B cell (primary cell): ENCODE data around the gene PHF13. TPM values are rescaled to one million over a fixed set of nuclear protein-coding genes. Genes with fewer than 3 reads are reported as not detected.

Experiments used
- ATAC-seq: fragments of 200-7000 bp; cut with Tn5 transposase; one replicate; pipeline ENCODE4 v1.10.0; 2021; ENCODE audit warnings: low read depth, mild to moderate bottlenecking, moderate number of reproducible peaks, moderate library complexity
- CTCF ChIA-PET: fragments of 350-600 bp; sonication (Branson Sonifier 250); formaldehyde crosslinking; loops from one replicate; lab custom pipeline; 2021; ENCODE audit warnings: antibody characterized with exemption, inconsistent platforms; lab: Charles Lee
- POLR2A ChIA-PET: fragments of 350-600 bp; sonication (Branson Sonifier 250); formaldehyde crosslinking; loops from one replicate; lab custom pipeline; 2021; ENCODE audit warnings: antibody characterized with exemption; lab: Charles Lee
- DNase-seq: peaks from one replicate; pipeline ENCODE4 v3.0.0; 2013
- H2AFZ ChIP-seq: 2 replicates; pipeline ENCODE4 v1.6.1; 2012; ENCODE audit warnings: mild to moderate bottlenecking, low read depth, low read length; ENCODE audit not compliant: insufficient read depth, poor library complexity, severe bottlenecking
- H3K27ac ChIP-seq, 2 donors: 1 replicate in 1 of 2; 2 replicates in 1 of 2; pipeline ENCODE4 v1.5.1; 2012 to 2013; ENCODE audit warnings: low read length in 2 of 2, mild to moderate bottlenecking in 2 of 2, moderate library complexity in 1 of 2
- H3K27me3 ChIP-seq, 4 experiments: fragments of 200-600 bp in 1 of 4; sonication (generic) in 1 of 4; replicated peaks in 1 of 4; 1 replicate in 2 of 4; 2 replicates in 2 of 4; pipeline versions ENCODE4 v1.6.1 to v1.7.0; 2013 to 2016; ENCODE audit warnings: low read length in 3 of 4, mild to moderate bottlenecking in 2 of 4, mixed read lengths in 1 of 4, moderate library complexity in 1 of 4; ENCODE audit not compliant: insufficient read depth in 4 of 4, control insufficient read depth in 3 of 4; ENCODE audit errors: control extremely low read depth in 1 of 4
- H3K36me3 ChIP-seq, 2 experiments: replicated peaks in 1 of 2; 1 replicate in 1 of 2; 2 replicates in 1 of 2; pipeline versions ENCODE4 v1.6.1 to v1.7.1; 2013; ENCODE audit warnings: low read length in 1 of 2; ENCODE audit not compliant: insufficient read depth in 2 of 2, control insufficient read depth in 1 of 2; ENCODE audit errors: control extremely low read depth in 1 of 2, extremely low read depth in 1 of 2
- H3K4me1 ChIP-seq, 2 donors: fragments of 200-600 bp in 1 of 2; sonication (generic) in 1 of 2; 1 replicate in 1 of 2; 2 replicates in 1 of 2; pipeline versions ENCODE4 v1.5.1 to v1.6.1; 2013 to 2017; ENCODE audit warnings: low read length in 2 of 2; ENCODE audit not compliant: control insufficient read depth in 2 of 2, insufficient read depth in 2 of 2
- H3K4me2 ChIP-seq: replicated peaks from 2 replicates; pipeline ENCODE3; 2012; ENCODE audit warnings: mild to moderate bottlenecking, low read depth, low read length; ENCODE audit not compliant: poor library complexity, severe bottlenecking
- H3K4me3 ChIP-seq, 5 experiments: fragments of 200-600 bp in 1 of 5; sonication (generic) in 1 of 5; 1 replicate in 3 of 5; 2 replicates in 2 of 5; pipeline versions ENCODE4 v1.5.1 to v1.7.0; 2011 to 2016; ENCODE audit warnings: low read length in 4 of 5, mild to moderate bottlenecking in 4 of 5, low read depth in 2 of 5, control low read depth in 1 of 5, moderate library complexity in 1 of 5; ENCODE audit not compliant: insufficient read depth in 1 of 5; ENCODE audit errors: control extremely low read depth in 1 of 5, extremely low read depth in 1 of 5
- H3K79me2 ChIP-seq: fragments of 200-600 bp; sonication (generic); one replicate; pipeline ENCODE4 v1.6.0; 2016; ENCODE audit warnings: low read length; ENCODE audit not compliant: control insufficient read depth, insufficient read depth
- H3K9ac ChIP-seq: fragments of 200-600 bp; sonication (generic); 2 replicates; pipeline ENCODE4 v1.6.1; 2017; ENCODE audit warnings: mild to moderate bottlenecking, low read length, moderate library complexity
- H3K9me3 ChIP-seq, 3 donors: one replicate each; pipeline versions ENCODE4 v1.6.1 to v1.7.1; 2013; ENCODE audit warnings: low read length in 2 of 3; ENCODE audit not compliant: control insufficient read depth in 2 of 3, insufficient read depth in 1 of 3; ENCODE audit errors: control extremely low read depth in 1 of 3
- H4K20me1 ChIP-seq: 2 replicates; pipeline ENCODE4 v1.6.0; 2012; ENCODE audit warnings: mild to moderate bottlenecking, low read length; ENCODE audit not compliant: insufficient read depth, control insufficient read depth, poor library complexity, severe bottlenecking
- H3K27ac Mint-ChIP-seq: one replicate; pipeline ENCODE4 v1.8.0; 2021; ENCODE audit warnings: mixed read lengths
- H3K27me3 Mint-ChIP-seq: one replicate; pipeline ENCODE4 v1.8.0; 2021; ENCODE audit warnings: mixed read lengths
- H3K4me1 Mint-ChIP-seq: one replicate; pipeline ENCODE4 v1.8.0; 2021; ENCODE audit warnings: mixed read lengths
- H3K4me3 Mint-ChIP-seq: one replicate; pipeline ENCODE4 v1.8.0; 2021; ENCODE audit warnings: mixed read lengths
- H3K9me3 Mint-ChIP-seq: one replicate; pipeline ENCODE4 v1.8.0; 2022; ENCODE audit warnings: mixed read lengths; ENCODE audit not compliant: insufficient read depth
- CTCF ChIP-seq: fragments of 200-600 bp; IDR thresholded peaks from one replicate; pipeline ENCODE4 v1.8.0; 2022; ENCODE audit warnings: antibody characterized with exemption, mild to moderate bottlenecking
- EZH2 ChIP-seq: IDR thresholded peaks from 2 replicates; pipeline ENCODE4 v1.6.1; 2012; ENCODE audit warnings: borderline replicate concordance, low read depth, mild to moderate bottlenecking, moderate library complexity, low read length; ENCODE audit not compliant: insufficient read depth, poor library complexity, severe bottlenecking
- WGBS: methylation state at CpG from one replicate; pipeline ENCODE4 v1.1.5; 2013; ENCODE audit warnings: missing lambda C conversion rate; ENCODE audit not compliant: insufficient coverage; 5-methylcytosine and 5-hydroxymethylcytosine counted together
- intact Hi-C: fragments of 100-400 bp; cut with micrococcal nuclease; formaldehyde crosslinking; loops from one replicate; pipeline ENCODE4 v1.10.0; 2022
- polyA plus RNA-seq: library from polyadenylated mRNA; depleted of rRNA; stranded (reverse); fragments of >200 nt; gene quantifications from 2 replicates; pipeline ENCODE4 v1.2.3, GENCODE V29; 2012
- total RNA-seq, 2 donors: library from RNA; stranded (reverse); fragments of 120-200 nt in 1 of 2; gene quantifications; 1 replicate in 1 of 2; 2 replicates in 1 of 2; pipeline versions ENCODE4 v1.2.3 to v1.2.4, GENCODE V29; 2013 to 2022

The PHF13 gene
- total and polyA plus RNA-seq, 2 donors (not counting 1 experiment from before 2014, with no cell fraction given): 5.3 to 11.0 TPM

GRCh38 chr1:6586404-6586816 is 27.1 kb upstream of the PHF13 start:
- H3K4me3 Mint-ChIP-seq: no peak overlapping the region
- Histone ChIP-seq H3K4me1 (peaks cover 6 to 27% of the 10 kb centered on the region in 2 donors), H3K9ac (no peak overlapping the region), H3K27ac (no peak overlapping the region), H3K36me3 (peaks cover 0 to 39% of the 10 kb centered on the region in 2 experiments), H4K20me1 (peaks cover 49% of the 10 kb centered on the region), H3K79me2 (peaks cover 29% of the 10 kb centered on the region), H3K9me3 (no peaks in the 10 kb centered on the region), H3K4me3 (no peak overlapping the region), H2AFZ (no peak overlapping the region), H3K27me3 (no peaks in the 10 kb centered on the region), H3K4me2 (no peak overlapping the region)
- H3K27me3 Mint-ChIP-seq: no peaks in the 10 kb centered on the region
- CTCF ChIA-PET: no interaction called here
- TF ChIP-seq CTCF (no peak), EZH2 (no peak)
- H3K9me3 Mint-ChIP-seq: no peaks in the 10 kb centered on the region
- H3K27ac Mint-ChIP-seq: no peak overlapping the region
- intact Hi-C loops: no loop called here
- POLR2A ChIA-PET: interaction anchor here (0.6 kb wide), 1 partner anchor 28 kb away, joined by 3 read pairs; no protein-coding TSS in a partner anchor
- DNase-seq (no peak), ATAC-seq (no peak)
- peaks cover 20% of the 10 kb centered on the region for H3K4me1 Mint-ChIP-seq
- WGBS: 97% methylated on average over 11 of the region's 11 CpGs

DNA sequence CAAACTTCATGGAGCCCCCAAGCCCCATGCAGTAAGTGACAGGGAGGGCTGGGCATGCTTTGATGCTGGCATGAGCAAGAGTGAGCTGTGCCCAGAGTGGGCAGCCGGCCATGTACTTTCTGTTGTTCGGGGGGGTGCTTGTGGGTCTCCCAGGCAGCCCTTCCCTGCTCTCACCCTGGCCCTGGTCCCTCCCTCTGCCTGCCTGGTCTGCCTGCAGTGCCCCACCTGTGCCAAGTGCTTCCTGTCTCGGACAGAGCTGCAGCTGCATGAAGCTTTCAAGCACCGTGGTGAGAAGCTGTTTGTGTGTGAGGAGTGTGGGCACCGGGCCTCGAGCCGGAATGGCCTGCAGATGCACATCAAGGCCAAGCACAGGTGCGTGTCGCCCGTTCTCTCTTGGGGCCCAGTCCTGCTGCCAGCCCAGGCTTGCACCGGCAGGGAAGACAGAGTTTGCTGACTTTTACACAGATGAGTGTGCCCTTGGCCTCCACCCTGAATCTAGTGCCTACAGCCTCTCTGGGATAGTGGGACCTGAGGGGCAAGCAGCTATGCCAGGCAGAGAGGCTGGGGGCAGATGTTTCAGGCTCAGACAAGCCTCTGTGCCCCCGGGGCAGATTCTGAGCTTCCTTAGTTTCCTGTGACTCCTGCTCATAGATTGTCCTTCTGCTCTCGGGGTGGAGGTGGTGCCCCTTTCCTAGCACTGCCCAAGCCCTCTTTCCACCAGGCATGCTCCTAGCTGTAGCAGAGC is 26.1 kb upstream of the PHF13 start:
- TF ChIP-seq EZH2 (no peak), CTCF (no peak)
- Histone ChIP-seq H3K9ac (no peak overlapping the region), H3K4me1 (peaks cover 0 to 21% of the 10 kb centered on the region in 2 donors), H4K20me1 (peaks cover 57% of the 10 kb centered on the region), H3K9me3 (no peaks in the 10 kb centered on the region), H2AFZ (no peak overlapping the region), H3K4me2 (no peak overlapping the region), H3K27ac (no peak overlapping the region), H3K79me2 (peaks cover 22% of the 10 kb centered on the region), H3K4me3 (no peak overlapping the region), H3K36me3 (peaks cover 0 to 38% of the 10 kb centered on the region in 2 experiments), H3K27me3 (no peaks in the 10 kb centered on the region)
- Mint-ChIP-seq H3K9me3 (no peaks in the 10 kb centered on the region), H3K27me3 (no peaks in the 10 kb centered on the region), H3K4me3 (no peak overlapping the region), H3K4me1 (peaks cover 10% of the 10 kb centered on the region), H3K27ac (no peak overlapping the region)
- intact Hi-C loops: no loop called here
- ChIA-PET CTCF (no interaction called here), POLR2A (interaction anchor here (0.6 kb wide), 1 partner anchor 65 kb away, joined by 8 read pairs; no protein-coding TSS in a partner anchor)
- DNase-seq (no peak), ATAC-seq (no peak)
- WGBS: 21% methylated on average over 13 of the region's 13 CpGs
